GM10266 (cell line): ENCODE data around the gene TPRN.

Experiments used
- DNase-seq: peaks from one replicate; pipeline ENCODE4 v3.0.0; 2012; ENCODE audit errors: extremely low spot score
- CTCF ChIP-seq: IDR thresholded peaks from 2 replicates; pipeline ENCODE4 v1.5.1; 2012; ENCODE audit warnings: mild to moderate bottlenecking, low read depth; ENCODE audit not compliant: control insufficient read depth, insufficient read depth; ENCODE audit errors: missing control alignments

The TPRN gene

GRCh38 chr9:137163365-137163715 lies 37.2 kb downstream of the TPRN start:
- DNase-seq, result no peak

GRCh38 chr9:137162505-137163364 lies 37.8 kb downstream of the TPRN start:
- peak; percentile 0 for TF ChIP-seq CTCF
- no peak for DNase-seq

More at GRCh38 chr9:137163365-137163715, 37.2 kb downstream of the TPRN start:
- TF ChIP-seq CTCF, result no peak

- DNase-seq, result peak; percentile 73
- no peak for TF ChIP-seq CTCF
These were observed 38.7 kb downstream of the TPRN start for GRCh38 chr9:137161558-137162486.

- no peak for DNase-seq
- no peak for TF ChIP-seq CTCF
These were observed 39.6 kb downstream of the TPRN start for GRCh38 chr9:137160716-137161557.

- no peak for TF ChIP-seq CTCF
- no peak for DNase-seq
These were observed 40.5 kb downstream of the TPRN start for GRCh38 chr9:137160054-137160425.

- DNase-seq, result no peak
- TF ChIP-seq CTCF, result no peak
These were observed 41.2 kb downstream of the TPRN start for GRCh38 chr9:137159105-137160053.
